ENCODE measurements around the gene HOXB9.

The HOXB9 gene

DNA sequence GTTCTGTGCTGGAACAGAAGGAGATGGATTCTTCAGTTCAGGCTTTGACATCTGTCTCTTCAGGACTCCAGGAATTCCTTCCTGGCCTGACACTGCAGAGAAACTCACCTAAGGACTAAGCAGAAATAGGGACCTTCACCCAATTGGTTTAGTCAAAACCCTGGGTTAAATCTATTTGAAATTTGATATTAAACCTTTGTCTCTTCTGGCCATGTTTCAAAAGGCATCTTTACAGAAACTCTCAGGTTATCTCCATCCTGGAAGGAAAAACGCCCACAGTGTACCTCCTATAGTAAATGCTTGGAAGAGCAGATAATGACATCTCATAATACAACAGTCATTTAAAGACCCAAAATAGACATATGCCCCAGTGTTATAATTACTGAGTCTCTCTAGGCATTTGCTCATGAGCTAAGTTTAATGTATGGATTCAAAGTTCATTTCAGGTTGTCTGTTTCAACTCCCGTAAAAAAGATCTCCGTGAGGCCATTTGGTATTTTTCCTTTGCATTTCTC lies 42.4 kb downstream of the HOXB9 start:
- TF ChIP-seq, protein P1, sequence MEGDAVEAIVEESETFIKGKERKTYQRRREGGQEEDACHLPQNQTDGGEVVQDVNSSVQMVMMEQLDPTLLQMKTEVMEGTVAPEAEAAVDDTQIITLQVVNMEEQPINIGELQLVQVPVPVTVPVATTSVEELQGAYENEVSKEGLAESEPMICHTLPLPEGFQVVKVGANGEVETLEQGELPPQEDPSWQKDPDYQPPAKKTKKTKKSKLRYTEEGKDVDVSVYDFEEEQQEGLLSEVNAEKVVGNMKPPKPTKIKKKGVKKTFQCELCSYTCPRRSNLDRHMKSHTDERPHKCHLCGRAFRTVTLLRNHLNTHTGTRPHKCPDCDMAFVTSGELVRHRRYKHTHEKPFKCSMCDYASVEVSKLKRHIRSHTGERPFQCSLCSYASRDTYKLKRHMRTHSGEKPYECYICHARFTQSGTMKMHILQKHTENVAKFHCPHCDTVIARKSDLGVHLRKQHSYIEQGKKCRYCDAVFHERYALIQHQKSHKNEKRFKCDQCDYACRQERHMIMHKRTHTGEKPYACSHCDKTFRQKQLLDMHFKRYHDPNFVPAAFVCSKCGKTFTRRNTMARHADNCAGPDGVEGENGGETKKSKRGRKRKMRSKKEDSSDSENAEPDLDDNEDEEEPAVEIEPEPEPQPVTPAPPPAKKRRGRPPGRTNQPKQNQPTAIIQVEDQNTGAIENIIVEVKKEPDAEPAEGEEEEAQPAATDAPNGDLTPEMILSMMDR (conservative IDR thresholded peaks at IDR 0.05; ENCODE audit: low read depth, low read length): no peak

DNA sequence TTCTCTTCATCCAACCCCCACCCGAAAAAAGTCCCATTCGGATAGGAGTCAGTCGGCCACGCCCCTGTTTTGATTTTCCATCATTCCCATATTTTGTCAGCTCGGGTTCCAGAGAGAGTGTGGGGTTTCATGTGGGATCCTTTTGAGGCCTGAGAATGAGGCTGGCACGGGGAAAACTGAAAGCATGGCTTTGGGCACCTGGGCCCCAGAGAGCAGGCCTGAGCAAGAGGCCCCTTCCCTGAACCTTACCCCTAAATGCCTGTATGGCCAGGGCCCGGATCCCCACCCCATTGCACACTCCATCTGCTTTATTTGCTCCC lies 43.4 kb downstream of the HOXB9 start:
- H3K4me3 ChIP-seq (ENCODE audit: low read depth, low read length): no peak overlapping the region
- DNase-seq (ENCODE audit: low read depth): no peak
- TF ChIP-seq, protein P1 (conservative IDR thresholded peaks at IDR 0.05; ENCODE audit: low read depth, low read length): no peak

More for the DNA sequence above, 42.4 kb downstream of the HOXB9 start:
- DNase-seq (ENCODE audit: low read depth): no peak
- no peak overlapping the region for H3K4me3 ChIP-seq (ENCODE audit: low read depth, low read length)

DNA sequence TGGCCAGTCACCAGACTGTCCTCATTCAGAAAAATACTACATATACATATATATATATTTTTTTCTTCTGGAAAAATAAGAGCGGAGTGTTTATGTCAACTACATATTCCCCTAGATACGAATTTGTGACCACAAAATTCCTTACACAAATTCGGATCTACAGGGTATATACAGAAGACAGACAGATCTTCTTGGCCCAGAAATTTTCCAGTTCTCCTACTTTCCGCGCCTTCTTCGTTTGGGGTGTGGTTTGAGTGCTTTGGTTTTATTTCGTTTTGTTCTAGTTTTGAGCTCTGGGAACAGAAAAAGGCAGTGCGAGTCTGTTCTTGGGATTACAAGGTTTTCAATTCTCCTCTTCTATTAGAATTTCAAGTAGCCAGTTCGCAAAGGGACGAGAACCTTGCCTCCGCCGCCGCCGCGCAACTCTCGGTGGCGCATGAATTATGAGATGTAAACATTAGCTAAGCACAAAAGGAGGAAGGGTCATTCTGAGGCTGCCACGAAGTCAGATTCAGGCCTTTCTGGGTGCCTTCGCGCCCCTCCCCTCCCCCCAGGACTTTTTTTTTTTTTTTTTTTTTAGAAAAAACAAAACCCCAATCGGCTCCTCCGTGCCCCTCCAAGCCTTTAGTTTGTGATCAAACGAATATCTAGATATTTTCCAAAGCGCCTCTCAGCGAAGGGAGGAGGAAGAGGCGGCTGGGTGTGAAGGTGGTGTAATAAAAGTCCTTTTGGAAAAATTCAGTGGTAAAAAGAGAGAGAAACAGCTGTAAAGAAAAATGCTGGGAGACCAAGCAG lies 46.2 kb downstream of the HOXB9 start:
- DNase-seq (ENCODE audit: low read depth): no peak
- H3K4me3 ChIP-seq (ENCODE audit: low read depth, low read length): no peak overlapping the region
- TF ChIP-seq, protein P1 (conservative IDR thresholded peaks at IDR 0.05; ENCODE audit: low read depth, low read length): no peak

DNA sequence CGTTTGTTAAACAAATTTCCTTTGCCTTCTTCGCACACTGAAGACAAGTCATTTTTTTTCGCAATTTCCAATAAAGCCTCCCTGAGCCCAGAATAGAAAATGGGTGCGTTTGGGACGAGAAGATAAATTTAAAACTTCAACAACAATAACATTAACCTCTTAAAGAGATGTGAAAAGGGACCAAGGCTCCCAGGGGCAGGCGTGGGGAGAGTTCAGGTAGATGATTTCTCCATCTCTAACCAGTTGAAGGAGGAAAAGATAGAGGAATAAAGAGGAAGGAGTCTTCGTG lies 46.7 kb downstream of the HOXB9 start:
- DNase-seq (ENCODE audit: low read depth): no peak
- TF ChIP-seq, protein P1 (conservative IDR thresholded peaks at IDR 0.05; ENCODE audit: low read depth, low read length): no peak
- H3K4me3 ChIP-seq (ENCODE audit: low read depth, low read length): no peak overlapping the region

DNA sequence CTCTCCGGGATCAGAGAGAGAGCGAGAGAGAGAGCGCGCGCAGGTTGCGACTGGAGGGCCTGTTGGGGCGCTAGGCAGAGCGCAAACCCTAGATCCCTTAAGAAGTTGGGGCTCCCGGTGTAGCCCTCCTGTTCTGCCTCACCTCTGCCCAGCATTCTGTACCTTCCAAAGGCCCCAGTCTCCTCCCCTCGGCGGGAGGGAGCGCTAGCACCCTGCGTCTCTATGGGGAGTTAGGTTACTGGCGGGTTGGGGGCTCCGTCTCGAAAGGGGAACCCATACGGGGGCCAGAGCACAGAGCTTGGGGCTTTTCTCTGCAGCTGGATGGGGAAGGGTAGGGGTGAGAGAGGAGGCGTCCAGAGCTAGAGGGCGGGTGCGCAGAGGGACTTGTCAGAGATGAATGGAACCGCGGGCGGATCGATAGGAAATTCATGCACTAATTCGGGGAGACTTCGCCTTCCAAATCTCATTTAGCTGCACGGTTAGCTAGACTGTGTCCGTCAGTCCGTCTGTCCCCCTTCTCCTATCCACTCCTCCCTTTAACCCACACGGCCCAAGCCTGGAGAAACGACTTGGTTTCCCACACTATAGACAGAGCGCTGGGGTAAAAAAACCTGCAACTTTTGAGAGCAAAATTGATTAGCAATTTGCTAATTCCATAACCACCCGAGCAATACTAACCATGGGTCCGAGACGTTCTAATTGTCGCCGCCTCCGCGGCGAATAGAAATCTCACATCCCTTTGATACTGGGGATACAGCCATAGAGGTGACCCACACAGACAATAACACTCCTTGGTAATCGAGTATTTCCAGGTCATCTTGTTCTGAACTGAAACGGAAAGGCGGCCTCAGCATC lies 47.3 kb downstream of the HOXB9 start:
- no peak for DNase-seq (ENCODE audit: low read depth)
- TF ChIP-seq, protein P1 (conservative IDR thresholded peaks at IDR 0.05; ENCODE audit: low read depth, low read length): no peak
- no peak overlapping the region for H3K4me3 ChIP-seq (ENCODE audit: low read depth, low read length)

DNA sequence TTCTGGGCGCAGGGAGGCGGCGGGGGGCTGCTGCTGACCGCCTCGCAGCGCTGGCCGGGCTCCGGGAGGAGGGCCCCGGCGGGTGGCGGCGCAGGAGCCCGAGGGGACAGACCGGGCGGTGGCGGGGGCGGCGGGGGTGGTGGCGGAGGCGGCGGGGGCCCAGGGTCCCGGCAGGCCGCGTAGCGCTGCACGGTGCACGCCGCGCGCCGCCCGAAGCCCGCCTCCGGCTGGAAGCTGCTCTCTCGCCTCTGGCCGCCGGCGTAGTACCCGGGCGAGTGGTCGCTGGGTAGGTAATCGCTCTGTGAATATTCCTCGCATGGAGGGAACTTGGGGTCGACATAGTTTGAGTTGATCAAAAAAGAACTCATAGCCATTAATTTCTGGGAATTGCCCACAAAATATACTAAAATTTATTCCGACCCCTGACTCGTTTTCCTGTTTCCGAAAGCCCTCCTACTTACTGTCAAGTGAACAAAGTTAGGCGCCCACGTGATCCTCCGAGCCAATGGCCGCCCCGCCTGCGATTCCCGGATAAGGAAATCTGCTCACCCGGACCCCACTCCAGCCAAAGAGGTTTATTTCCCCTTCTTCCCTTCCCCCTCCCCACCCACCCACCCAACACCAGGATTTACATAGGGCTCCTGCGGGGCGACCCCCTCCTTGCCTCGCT lies 48.1 kb downstream of the HOXB9 start, which contains the start of gene HOXB4:
TSS of gene HOXB4 (minus strand) at position 405 of the 670 bp plus-strand sequence. CDS start at position 374, 31 bp downstream.
- TF ChIP-seq, protein P1 (conservative IDR thresholded peaks at IDR 0.05; ENCODE audit: low read depth, low read length): no peak
- no peak for DNase-seq (ENCODE audit: low read depth)
- H3K4me3 ChIP-seq (ENCODE audit: low read depth, low read length): no peak within 1 kb of the TSS

Measured in choroid plexus epithelial cell (primary cell).